Right atrium auricular region (tissue), 2 donors: ENCODE measurements around the gene ELOB. TPM values are rescaled to one million over a fixed set of nuclear protein-coding genes. Genes with fewer than 3 reads are reported as not detected.

Experiments used
- DNase-seq: peaks from one replicate; pipeline ENCODE4 v3.0.0-alpha.2; 2019; ENCODE audit warnings: low spot score
- H3K27ac ChIP-seq, 2 donors: fragments of 200-600 bp; sonication (generic); 1 replicate in 1 of 2; 2 replicates in 1 of 2; pipeline ENCODE4 v1.5.1; 2016 to 2019
- H3K27me3 ChIP-seq, 2 donors: fragments of 200-600 bp; sonication (generic); one replicate each; pipeline versions ENCODE4 v1.5.1 to v1.6.0; 2017 to 2019
- H3K36me3 ChIP-seq: fragments of 200-600 bp; sonication (generic); one replicate; pipeline ENCODE4 v1.5.1; 2016
- H3K4me1 ChIP-seq, 2 donors: fragments of 200-600 bp; sonication (generic); one replicate each; pipeline versions ENCODE4 v1.5.1 to v1.6.0; 2017 to 2019
- H3K4me3 ChIP-seq, 2 donors: fragments of 200-600 bp; sonication (generic); 1 replicate in 1 of 2; 2 replicates in 1 of 2; pipeline ENCODE4 v1.5.1; 2017 to 2019; ENCODE audit warnings: mild to moderate bottlenecking in 1 of 2, moderate library complexity in 1 of 2
- H3K9me3 ChIP-seq, 2 donors: fragments of 200-600 bp; sonication (generic); one replicate each; pipeline ENCODE4 v1.5.1; 2019
- CTCF ChIP-seq, 2 donors: fragments of 200-600 bp; sonication (generic); IDR thresholded peaks; one replicate each; pipeline ENCODE4 v1.5.1; 2019; ENCODE audit warnings: antibody characterized with exemption in 2 of 2
- total RNA-seq, 2 donors: library from RNA; depleted of rRNA; stranded (reverse); fragments of >200 nt; gene quantifications; one replicate each; pipeline ENCODE4 v1.1.0, GENCODE V29; 2016

Gene ELOB
- total RNA-seq, 2 donors from 2014 or later, result 408 to 856 TPM

DNA sequence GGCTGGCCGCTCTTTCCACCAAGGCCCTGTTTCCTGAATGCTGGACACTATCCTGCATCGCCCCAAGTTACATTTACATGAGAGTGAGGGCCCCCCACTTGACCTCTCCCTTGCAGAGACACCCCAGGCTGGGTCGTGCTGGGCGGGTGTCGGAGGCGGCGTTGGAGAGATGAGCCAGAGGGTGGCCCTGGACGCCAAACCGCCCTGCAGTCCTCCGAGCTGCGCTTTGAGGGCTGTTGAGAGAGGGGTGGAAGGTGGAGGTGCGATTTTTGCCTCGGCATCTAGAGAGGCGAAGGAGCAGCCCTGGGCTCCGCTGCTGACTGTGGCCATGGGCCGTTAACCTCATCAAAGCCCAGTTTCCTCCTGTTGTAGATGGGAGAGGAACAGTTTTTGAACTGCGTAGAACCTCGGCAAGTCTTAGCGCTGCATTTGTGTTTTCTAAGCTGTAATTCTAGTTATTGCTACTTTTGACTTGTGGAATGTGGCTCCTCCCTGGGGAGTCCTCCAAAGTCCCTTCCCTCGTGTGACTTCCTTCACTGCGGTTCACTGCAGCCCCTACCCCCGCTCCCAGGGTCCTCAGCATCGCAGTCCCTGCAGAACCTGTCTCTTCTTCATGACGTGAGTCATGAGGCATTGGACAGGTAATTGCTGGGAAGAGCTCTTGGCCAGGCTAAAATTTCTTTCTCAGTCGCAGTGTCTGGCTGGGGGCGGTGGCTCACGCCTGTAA, 986 bp upstream of the ELOB start:
- H3K27me3 ChIP-seq, result no peaks in the 10 kb centered on the region
- H3K9me3 ChIP-seq, result no peaks in the 10 kb centered on the region
- H3K27ac ChIP-seq, result peak overlapping the region; percentile 98 to 100
- no peak for TF ChIP-seq CTCF (IDR thresholded peaks at IDR 0.05)
- H3K36me3 ChIP-seq, result no peaks in the 10 kb centered on the region
- H3K4me1 ChIP-seq, result peaks cover 0 to 37% of the 10 kb centered on the region in 2 donors
- peak overlapping the region; percentile 81 to 98 for H3K4me3 ChIP-seq
- DNase-seq, result no peak

- Histone ChIP-seq H3K27ac (peak overlapping the region; percentile 81 to 88), H3K4me1 (peaks cover 0 to 37% of the 10 kb centered on the region in 2 donors), H3K9me3 (no peaks in the 10 kb centered on the region), H3K36me3 (peaks cover 14% of the 10 kb centered on the region), H3K27me3 (no peaks in the 10 kb centered on the region), H3K4me3 (peak overlapping the region; percentile 85 to 98)
- DNase-seq, result no peak
- no peak for TF ChIP-seq CTCF (IDR thresholded peaks at IDR 0.05)
These were observed 460 bp downstream of the ELOB start for GRCh38 chr16:2776500-2777139.

DNA sequence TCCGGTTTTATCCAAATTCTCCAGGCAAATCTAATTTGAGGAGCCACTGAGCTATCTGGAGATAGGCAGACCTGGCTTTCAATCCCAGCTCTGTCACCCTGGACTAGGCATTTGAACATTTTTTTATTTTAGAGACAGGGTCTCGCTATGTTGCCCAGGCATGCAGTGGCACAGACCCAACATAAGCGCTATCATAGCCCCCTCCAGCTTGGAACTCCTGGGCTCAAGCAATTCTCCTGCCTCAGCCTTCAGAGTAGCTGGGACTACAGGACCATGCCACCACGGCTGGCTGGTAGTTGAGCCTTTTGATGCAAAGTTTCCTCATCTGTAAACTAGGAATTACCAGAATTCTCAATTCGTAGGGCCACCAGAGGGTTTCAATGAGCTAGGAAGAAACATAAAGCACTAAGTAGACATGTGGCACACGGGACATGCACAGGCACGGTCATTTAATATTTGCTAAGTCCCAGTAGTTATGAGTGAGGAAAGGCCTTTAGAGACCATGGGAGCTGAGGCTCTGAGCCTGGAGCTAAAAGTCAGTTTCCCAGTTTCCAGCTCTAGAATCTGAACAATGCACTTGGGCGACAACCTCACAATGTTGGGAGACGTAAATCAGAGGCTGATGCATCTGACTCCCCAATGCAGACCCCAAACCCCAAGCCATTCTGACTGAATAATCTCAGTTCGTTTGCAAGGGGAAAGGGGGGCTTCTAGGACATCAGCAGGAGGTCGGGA, 1.1 kb downstream of the ELOB start:
- Histone ChIP-seq H3K4me3 (peak overlapping the region; percentile 85 to 98), H3K27ac (peak overlapping the region; percentile 81 to 88), H3K27me3 (no peaks in the 10 kb centered on the region), H3K9me3 (no peaks in the 10 kb centered on the region), H3K36me3 (peaks cover 21% of the 10 kb centered on the region), H3K4me1 (peaks cover under 1 to 37% of the 10 kb centered on the region in 2 donors)
- DNase-seq, result no peak
- no peak for TF ChIP-seq CTCF (IDR thresholded peaks at IDR 0.05)

DNA sequence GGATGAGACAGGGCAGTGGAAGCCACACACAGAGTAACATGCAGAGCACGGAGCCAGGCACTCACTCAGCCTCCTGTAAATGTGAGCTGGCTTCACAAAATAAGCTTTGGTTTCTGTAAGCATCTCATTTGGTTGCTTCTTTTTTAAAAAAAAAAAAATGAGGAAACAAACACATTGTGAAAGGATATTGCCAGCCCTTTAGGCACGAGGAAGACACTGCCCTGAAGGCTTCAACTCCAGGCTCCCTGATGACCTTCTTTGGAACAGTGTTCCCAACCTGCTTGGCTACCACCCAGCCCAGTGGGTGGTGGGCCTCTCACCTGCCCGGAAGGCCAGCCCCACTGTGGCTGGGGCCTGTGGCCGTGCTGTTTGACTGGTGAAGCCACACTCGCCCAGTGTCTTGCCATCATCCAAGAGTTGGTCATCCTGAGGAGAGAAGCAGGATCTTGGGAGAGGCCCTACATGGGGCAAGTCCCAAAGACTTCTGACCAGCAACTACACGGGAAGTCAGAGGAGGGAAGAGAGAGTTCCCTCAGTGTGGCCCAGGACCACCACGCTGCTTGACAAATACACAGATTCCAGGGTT, 1.9 kb downstream of the ELOB start:
- DNase-seq, result no peak
- no peak overlapping the region for H3K4me3 ChIP-seq
- no peaks in the 10 kb centered on the region for H3K9me3 ChIP-seq
- H3K27ac ChIP-seq, result no peak overlapping the region
- no peak for TF ChIP-seq CTCF (IDR thresholded peaks at IDR 0.05)
- H3K27me3 ChIP-seq, result no peaks in the 10 kb centered on the region
- peaks cover 3 to 37% of the 10 kb centered on the region in 2 donors for H3K4me1 ChIP-seq
- peaks cover 28% of the 10 kb centered on the region for H3K36me3 ChIP-seq

DNA sequence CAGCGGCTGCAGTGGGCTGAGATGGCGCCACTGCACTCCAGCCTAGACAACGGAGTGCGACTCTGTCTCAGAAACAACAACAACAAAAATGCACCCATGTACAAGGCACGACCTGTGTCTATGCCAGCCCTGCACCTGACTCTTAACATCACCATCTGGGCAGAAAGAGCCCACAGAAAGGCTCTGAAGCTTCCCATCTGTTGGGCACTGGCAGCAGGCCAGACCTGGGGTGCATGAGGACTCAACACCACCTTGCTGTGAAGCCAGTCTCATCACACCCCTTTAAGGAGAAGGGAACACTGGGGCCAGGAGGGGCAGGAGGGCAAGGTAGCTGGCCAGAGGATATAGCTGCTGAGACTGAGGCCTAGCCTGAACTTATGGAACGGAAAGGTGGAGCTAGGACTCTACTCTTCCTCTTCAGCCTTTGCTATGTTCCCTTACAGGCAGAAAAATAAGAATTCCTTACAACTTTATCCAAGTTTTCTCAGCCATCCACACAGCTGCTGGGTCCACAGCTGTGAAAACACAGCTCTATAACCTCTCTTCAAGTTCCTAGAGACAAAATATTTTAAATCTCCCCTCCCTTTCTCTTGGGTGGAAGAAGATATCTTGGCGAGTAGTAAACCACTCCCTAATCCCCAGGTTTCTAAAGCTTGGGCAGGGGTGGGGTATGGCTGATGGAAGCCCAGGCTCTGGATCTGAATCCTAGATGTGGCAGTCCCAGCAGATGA, 2.8 kb downstream of the ELOB start:
- Histone ChIP-seq H3K4me1 (peaks cover 3 to 36% of the 10 kb centered on the region in 2 donors), H3K27me3 (no peaks in the 10 kb centered on the region), H3K27ac (no peak overlapping the region), H3K36me3 (peaks cover 37% of the 10 kb centered on the region), H3K4me3 (no peak overlapping the region), H3K9me3 (no peaks in the 10 kb centered on the region)
- no peak for DNase-seq
- TF ChIP-seq CTCF (IDR thresholded peaks at IDR 0.05), result no peak
